ENCODE results near the gene RNH1.
A peak's percentile ranks its signal among the peaks of the same experiment; 100 is the strongest.
"Not testable (repeated sequence)": the region's sequence is repeated elsewhere in the genome, so short reads cannot be mapped to it uniquely, and the experiment has no call there.

RNH1 gene

DNA sequence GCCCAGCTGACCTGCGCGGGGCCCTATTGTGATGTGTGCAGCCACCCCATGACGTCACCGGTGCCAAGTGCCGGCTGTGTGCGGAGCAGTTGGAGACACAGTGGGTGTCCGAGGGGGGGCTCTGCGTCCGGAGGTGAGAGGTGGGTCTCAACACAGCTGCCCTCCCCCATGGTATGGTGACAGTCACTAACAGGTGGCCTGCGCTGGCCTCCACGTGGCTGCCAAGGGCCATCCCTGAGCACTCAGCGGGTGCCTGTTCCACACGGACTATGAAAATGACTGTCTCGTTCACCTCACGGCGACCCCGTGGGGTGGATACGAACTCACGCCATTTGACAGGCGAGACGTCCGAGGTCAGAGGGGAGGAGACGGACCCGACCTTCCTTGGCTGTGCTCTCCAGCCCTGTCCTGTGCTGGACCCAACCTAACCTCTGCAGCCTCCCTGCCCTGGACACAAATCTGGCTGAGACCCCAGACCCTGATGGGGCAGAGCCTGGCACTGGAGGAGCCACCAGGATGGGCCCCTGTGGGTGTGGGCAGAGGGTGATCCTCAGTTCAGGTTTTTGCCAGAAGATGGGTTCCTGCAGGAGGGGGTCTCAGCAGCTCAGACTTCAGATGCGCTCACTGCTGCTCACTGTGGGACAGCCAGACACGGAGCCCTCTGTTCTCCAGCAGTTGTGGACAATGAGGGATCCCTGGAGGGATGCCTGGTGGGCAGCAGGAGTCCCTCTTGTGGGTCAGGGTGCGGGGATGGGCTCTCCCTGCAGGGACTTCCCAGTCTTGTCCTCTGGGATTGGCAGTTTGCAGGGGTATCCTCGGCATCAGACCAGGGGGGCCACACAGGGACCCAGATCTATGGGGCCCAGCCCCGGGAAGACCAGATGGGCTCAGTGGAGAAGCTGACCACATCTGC lies 22.0 kb upstream of the RNH1 start:
- DNase-seq (ENCODE audit: extremely low read depth, low read depth) = no peak
- TF ChIP-seq, protein P1, sequence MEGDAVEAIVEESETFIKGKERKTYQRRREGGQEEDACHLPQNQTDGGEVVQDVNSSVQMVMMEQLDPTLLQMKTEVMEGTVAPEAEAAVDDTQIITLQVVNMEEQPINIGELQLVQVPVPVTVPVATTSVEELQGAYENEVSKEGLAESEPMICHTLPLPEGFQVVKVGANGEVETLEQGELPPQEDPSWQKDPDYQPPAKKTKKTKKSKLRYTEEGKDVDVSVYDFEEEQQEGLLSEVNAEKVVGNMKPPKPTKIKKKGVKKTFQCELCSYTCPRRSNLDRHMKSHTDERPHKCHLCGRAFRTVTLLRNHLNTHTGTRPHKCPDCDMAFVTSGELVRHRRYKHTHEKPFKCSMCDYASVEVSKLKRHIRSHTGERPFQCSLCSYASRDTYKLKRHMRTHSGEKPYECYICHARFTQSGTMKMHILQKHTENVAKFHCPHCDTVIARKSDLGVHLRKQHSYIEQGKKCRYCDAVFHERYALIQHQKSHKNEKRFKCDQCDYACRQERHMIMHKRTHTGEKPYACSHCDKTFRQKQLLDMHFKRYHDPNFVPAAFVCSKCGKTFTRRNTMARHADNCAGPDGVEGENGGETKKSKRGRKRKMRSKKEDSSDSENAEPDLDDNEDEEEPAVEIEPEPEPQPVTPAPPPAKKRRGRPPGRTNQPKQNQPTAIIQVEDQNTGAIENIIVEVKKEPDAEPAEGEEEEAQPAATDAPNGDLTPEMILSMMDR (IDR thresholded peaks at IDR 0.05; ENCODE audit: low read depth, low read length, missing control alignments) = no peak
- no peak overlapping the region for H3K4me3 ChIP-seq (replicated peaks; ENCODE audit: low read depth, low read length)

DNA sequence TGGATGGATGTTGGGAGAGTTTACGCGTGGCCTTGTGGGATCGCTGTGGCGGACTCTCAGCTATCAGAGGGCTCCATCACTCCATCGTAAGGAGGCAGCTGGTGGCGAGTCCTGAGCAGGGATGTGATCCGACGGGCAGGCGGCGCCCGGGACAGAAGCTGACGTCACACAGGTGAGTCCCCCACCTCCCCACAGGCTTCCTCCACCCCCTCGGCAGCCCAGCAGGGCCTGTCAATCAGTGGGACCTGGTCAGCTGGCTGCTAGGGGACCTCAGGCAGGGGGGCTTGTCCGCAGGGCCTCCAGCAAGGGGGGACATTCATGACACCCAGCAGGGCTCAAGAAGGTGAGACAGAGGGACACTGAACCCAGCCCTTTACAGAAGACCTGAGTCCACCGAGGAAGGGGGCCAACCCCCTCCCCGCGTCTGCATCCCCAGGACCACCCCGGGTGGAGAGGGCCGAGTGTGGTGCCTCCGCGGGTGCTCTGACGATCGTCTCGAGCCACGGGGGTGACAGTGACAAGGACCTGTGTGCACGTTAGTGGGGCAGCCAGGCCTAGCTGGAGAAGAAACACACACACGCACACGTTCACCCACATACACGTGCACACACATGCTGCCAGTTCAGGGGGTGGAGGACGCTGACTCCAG lies 21.2 kb upstream of the RNH1 start:
- H3K4me3 ChIP-seq (replicated peaks; ENCODE audit: low read depth, low read length) = no peak overlapping the region
- no peak for DNase-seq (ENCODE audit: extremely low read depth, low read depth)
- TF ChIP-seq, protein P1 (IDR thresholded peaks at IDR 0.05; ENCODE audit: low read depth, low read length, missing control alignments) = no peak

DNA sequence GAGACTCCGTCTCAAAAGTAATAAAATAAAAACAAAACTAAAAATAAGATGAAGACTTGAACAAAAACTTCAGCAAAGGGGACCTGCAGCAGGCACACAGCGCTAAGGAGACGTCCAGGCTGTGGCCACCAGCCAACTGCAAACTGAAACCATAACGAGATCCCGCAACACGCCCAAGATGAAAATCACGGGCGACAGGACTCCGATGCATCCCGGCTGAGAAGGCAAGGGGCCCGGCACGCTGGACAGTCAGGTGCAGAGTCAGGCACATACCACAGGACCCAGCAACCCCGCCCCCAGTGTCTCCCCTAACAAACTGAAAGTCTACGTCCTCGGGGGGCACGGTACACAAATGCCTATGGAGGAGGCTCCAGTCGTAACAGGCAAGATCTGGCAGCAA lies 19.1 kb upstream of the RNH1 start:
- H3K4me3 ChIP-seq (replicated peaks; ENCODE audit: low read depth, low read length) = no peak overlapping the region
- TF ChIP-seq, protein P1 (IDR thresholded peaks at IDR 0.05; ENCODE audit: low read depth, low read length, missing control alignments) = no peak
- no peak for DNase-seq (ENCODE audit: extremely low read depth, low read depth)

DNA sequence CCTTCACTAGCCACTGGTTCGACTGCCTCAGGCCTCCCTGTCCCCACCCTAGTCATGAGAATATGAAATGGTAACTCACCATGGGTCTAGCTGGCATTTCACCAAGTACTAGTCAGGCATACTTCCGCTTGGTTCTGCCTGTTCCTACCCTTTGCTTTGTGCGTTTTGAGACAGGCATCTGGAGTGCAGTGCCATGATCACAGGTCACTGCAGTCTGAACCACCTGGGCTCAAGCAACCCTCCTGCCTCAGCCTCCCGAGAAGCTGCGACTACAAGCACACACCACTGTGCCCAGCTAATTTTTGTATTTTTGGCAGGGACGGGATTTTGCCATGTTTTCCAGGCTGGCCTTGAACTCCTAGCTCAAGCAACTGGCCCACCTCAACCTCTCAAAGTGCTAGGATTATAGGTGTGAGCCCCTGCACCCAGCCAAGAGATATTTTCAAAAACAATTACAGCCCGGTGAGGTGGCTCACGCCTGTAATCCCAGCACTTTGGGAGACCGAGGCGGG lies 14.2 kb upstream of the RNH1 start:
- TF ChIP-seq, protein P1 (IDR thresholded peaks at IDR 0.05; ENCODE audit: low read depth, low read length, missing control alignments) = no peak
- no peak for DNase-seq (ENCODE audit: extremely low read depth, low read depth)
- no peak overlapping the region for H3K4me3 ChIP-seq (replicated peaks; ENCODE audit: low read depth, low read length)

DNA sequence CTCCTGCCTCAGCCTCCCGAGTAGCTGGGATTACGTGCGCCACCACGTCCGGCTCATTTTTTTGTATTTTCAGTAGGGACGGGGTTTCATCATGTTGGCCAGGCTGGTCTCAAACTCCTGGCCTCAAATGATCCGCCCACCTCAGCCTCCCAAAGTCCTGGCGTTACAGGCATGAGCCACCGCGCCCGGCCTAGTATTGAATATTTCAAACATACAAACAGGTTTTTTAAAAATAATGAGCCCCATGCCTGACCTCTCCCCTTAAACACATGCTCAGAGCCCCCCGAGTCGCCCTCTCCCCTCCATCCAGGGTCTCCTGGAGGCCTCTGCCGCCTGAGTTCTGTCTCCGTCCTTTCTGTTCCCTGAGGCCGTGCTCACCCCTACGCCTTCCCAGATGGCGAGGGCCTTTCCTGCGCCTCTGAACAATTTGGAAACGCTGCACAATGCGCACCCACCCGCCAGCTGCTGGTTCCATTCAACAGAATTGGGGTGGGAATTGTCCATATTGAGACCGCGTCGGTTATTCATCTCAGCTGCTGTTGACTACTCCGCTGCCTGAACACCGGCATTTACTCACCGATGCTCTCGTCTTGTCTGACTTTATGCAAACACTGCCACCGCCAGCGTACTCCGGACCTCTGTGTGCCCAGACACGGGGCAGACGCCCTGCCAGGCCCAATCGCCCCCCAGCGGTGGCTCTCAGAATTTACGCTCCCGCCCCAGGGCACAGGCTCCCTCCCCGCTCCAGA lies 13.6 kb upstream of the RNH1 start:
- TF ChIP-seq, protein P1 (IDR thresholded peaks at IDR 0.05; ENCODE audit: low read depth, low read length, missing control alignments) = no peak

DNA sequence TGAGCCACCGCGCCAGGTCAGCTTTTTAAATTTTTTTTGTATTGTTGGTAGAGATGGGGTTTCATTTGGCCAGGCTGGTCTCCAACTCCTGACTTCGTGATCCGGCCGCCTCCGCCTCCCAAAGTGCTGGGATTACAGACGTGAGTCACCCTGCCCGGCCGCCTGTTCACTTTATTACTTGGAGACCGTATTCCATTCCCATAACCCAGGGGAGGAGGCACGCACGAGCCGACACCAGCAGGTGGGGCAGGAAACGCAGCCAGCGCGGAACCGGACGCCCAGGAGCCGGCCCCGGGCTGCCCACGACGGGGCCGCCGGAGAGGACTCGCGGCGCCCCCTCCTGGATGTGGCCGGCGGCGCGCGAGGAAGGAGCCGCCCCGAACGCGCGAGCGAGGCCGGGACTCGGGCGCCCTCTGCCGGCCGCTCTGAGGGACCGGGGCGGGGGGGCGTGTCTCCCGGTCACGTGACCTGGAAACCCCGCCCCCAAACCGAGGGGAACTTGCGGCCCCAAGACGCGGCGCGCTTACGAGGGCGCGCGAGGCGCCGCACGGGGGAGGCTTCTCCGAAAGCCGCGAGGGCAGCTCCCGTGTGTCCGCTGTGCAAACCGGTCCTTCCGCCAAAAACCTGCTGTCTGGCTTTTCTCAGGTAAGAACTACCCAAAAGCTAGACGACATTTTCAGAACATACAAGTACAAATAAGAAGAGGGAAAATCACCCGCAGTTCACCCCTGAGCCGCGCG lies 11.6 kb upstream of the RNH1 start:
- H3K4me3 ChIP-seq (replicated peaks; ENCODE audit: low read depth, low read length) = peak overlapping the region; percentile 17; the same call in 1 of the 2 replicates
- TF ChIP-seq, protein P1 (IDR thresholded peaks at IDR 0.05; ENCODE audit: low read depth, low read length, missing control alignments) = peak; percentile 85
- peak; percentile 86 for DNase-seq (ENCODE audit: extremely low read depth, low read depth)

More for the DNA sequence above, 13.6 kb upstream of the RNH1 start:
- no peak for DNase-seq (ENCODE audit: extremely low read depth, low read depth)
- no peak overlapping the region for H3K4me3 ChIP-seq (replicated peaks; ENCODE audit: low read depth, low read length)

DNA sequence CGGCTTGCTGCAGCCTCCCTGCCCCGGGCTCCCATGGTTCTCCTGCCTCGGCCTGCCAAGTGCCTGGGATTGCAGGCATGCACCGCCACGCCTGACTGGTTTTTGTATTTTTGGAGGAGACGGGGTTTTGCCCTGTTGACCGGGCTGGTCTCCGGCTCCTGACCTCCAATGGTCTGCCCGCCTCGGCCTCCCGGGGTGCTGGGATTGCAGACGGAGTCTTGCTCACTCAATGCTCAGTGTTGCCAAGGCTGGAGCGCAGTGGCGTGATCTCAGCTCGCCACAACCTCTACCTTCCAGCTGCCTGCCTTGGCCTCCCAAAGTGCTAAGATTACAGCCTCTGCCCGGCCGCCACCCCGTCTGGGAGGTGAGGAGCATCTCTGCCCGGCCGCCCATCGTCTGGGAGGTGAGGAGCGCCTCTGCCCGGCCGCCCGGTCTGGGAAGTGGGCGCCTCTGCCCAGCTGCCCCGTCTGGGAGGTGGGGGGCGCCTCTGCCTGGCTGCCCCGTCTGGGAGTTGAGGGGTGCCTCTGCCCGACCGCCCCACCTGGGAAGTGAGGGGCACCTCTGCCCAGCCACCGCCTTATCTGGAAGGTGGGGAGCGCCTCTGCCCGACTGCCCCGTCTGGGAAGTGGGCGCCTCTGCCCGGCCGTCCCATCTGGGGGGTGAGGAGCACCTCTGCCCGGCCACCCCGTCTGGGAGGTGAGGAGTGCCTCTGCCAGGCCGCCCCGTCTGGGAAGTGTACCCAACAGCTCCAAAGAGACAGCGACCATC lies 10.1 kb upstream of the RNH1 start:
- not testable (repeated sequence) for H3K4me3 ChIP-seq (replicated peaks; ENCODE audit: low read depth, low read length); DNase-seq (ENCODE audit: extremely low read depth, low read depth)
